ENCODE data around the gene EEF1AKMT4. TPM values are rescaled to one million over a fixed set of nuclear protein-coding genes. Genes with fewer than 3 reads are reported as not detected.

EEF1AKMT4 gene
- total RNA-seq, 6 experiments from 2014 or later, result 4.9 to 19.4 (median 7.1) TPM

- Histone ChIP-seq H3K27me3 (no peaks in the 10 kb centered on the region), H3K9me3 (no peaks in the 10 kb centered on the region), H3K27ac (no peak overlapping the region), H3K36me3 (peaks cover 0 to 5% (median 2%) of the 10 kb centered on the region in 4 donors), H3K4me3 (no peak overlapping the region), H3K4me1 (peaks cover 0 to 8% (median 6%) of the 10 kb centered on the region in 4 donors)
- TF ChIP-seq CTCF (IDR thresholded peaks at IDR 0.05) (no peak), POLR2A (IDR thresholded peaks at IDR 0.05) (no peak)
- WGBS (ENCODE audit: insufficient coverage, low coverage, low lambda C conversion rate, missing lambda C conversion rate), result 26% methylated on average over 2 of the region's 3 CpGs
- intact Hi-C loops (cut with DNase I), result loop anchor here in 1 of 2 donors (10.0 kb wide), 1 partner anchor 401 kb away; no protein-coding TSS in a partner anchor
- ATAC-seq (no peak), DNase-seq (no peak)
Observed at GRCh38 chr3:184295771-184296170, 46.3 kb downstream of the EEF1AKMT4 start.

GRCh38 chr3:184296616-184297015 is 47.1 kb downstream of the EEF1AKMT4 start:
- intact Hi-C loops (cut with DNase I), result loop anchor here in 1 of 2 donors (10.0 kb wide), 1 partner anchor 402 kb away; no protein-coding TSS in a partner anchor
- WGBS (ENCODE audit: insufficient coverage, low coverage, low lambda C conversion rate, missing lambda C conversion rate), result no CpG with 5 or more reads among the region's 7 CpGs

GRCh38 chr3:184298759-184299487 is 49.5 kb downstream of the EEF1AKMT4 start, which contains the start of gene PSMD2:
Gene PSMD2 (plus strand): TSS chr3:184299241. CDS start chr3:184299267, 26 bp downstream.
- peak; percentile 98 to 99 (median 98) for ATAC-seq
- WGBS (ENCODE audit: insufficient coverage, low coverage, low lambda C conversion rate, missing lambda C conversion rate), result 1% methylated on average over 17 of the region's 78 CpGs
- Histone ChIP-seq H3K4me1 (peaks cover 0 to 8% (median 6%) of the 10 kb centered on the region in 4 donors), H3K4me3 (peak within 1 kb of the TSS; percentile 69 to 99 (median 92)), H3K36me3 (peaks cover 8 to 35% (median 20%) of the 10 kb centered on the region in 4 donors), H3K27me3 (no peaks in the 10 kb centered on the region), H3K27ac (peak within 1 kb of the TSS; percentile 50 to 80 (median 69)), H3K9me3 (no peaks in the 10 kb centered on the region)
- DNase-seq, result peak; percentile 98 to 99 (median 99)
- intact Hi-C loops (cut with DNase I), result loop anchor here in 1 of 2 donors (10.0 kb wide), 1 partner anchor 404 kb away; no protein-coding TSS in a partner anchor
- peak; percentile 73 for TF ChIP-seq POLR2A (IDR thresholded peaks at IDR 0.05)
- no peak for TF ChIP-seq CTCF (IDR thresholded peaks at IDR 0.05)

More at GRCh38 chr3:184296616-184297015, 47.1 kb downstream of the EEF1AKMT4 start:
- Histone ChIP-seq H3K27ac (no peak overlapping the region), H3K4me1 (peaks cover 0 to 8% (median 6%) of the 10 kb centered on the region in 4 donors), H3K36me3 (peaks cover 0 to 11% (median 4%) of the 10 kb centered on the region in 4 donors), H3K9me3 (no peaks in the 10 kb centered on the region), H3K4me3 (no peak overlapping the region), H3K27me3 (no peaks in the 10 kb centered on the region)
- TF ChIP-seq POLR2A (IDR thresholded peaks at IDR 0.05), result no peak
- no peak for TF ChIP-seq CTCF (IDR thresholded peaks at IDR 0.05)
- ATAC-seq (no peak), DNase-seq (no peak)

GRCh38 chr3:184299488-184300377 is 50.3 kb downstream of the EEF1AKMT4 start:
- no peaks in the 10 kb centered on the region for H3K27me3 ChIP-seq
- DNase-seq (no peak), ATAC-seq (no peak)
- WGBS (ENCODE audit: insufficient coverage, low coverage, low lambda C conversion rate, missing lambda C conversion rate), result 11% methylated on average over 21 of the region's 29 CpGs
- intact Hi-C loops (cut with DNase I), result loop anchor here in 1 of 2 donors (10.0 kb wide), 2 partner anchors 135 to 405 kb away; no protein-coding TSS in a partner anchor
- peak overlapping the region; percentile 69 to 99 (median 92) for H3K4me3 ChIP-seq
- H3K4me1 ChIP-seq, result peaks cover 0 to 8% (median 6%) of the 10 kb centered on the region in 4 donors
- TF ChIP-seq POLR2A (IDR thresholded peaks at IDR 0.05) (no peak), CTCF (IDR thresholded peaks at IDR 0.05) (no peak)
- H3K36me3 ChIP-seq, result peaks cover 8 to 43% (median 24%) of the 10 kb centered on the region in 4 donors
- H3K9me3 ChIP-seq, result no peaks in the 10 kb centered on the region
- H3K27ac ChIP-seq, result peak overlapping the region in 2 of 3 donors; percentile 40 to 50
